ENCODE measurements around the gene KNTC1.
"Not testable (repeated sequence)": the region's sequence is repeated elsewhere in the genome, so short reads cannot be mapped to it uniquely, and the experiment has no call there.

KNTC1 gene

GRCh38 chr12:122513028-122513427, 14.0 kb upstream of the KNTC1 start:
- not testable (repeated sequence) for DNase-seq

GRCh38 chr12:122513660-122514059, 13.4 kb upstream of the KNTC1 start:
- no peak for DNase-seq

DNA sequence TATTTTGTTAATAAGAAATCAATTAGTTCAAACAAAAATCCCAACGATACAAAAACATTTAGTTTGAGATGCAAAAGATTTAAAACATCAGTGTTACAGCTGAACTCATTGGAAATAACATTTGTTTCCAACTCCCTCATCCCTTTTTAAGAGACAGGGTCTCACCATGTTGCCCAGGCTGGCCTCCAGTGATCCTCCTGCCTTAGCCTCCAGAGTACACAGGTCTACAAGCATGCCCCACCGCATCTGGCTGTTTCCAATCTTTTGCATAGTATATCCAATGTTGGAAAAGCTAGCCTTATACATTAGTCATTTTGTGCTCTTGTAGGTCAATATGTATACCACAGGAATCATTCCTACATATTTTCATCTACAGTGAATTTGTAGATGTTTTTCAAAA, 11.8 kb upstream of the KNTC1 start:
- DNase-seq: no peak

DNA sequence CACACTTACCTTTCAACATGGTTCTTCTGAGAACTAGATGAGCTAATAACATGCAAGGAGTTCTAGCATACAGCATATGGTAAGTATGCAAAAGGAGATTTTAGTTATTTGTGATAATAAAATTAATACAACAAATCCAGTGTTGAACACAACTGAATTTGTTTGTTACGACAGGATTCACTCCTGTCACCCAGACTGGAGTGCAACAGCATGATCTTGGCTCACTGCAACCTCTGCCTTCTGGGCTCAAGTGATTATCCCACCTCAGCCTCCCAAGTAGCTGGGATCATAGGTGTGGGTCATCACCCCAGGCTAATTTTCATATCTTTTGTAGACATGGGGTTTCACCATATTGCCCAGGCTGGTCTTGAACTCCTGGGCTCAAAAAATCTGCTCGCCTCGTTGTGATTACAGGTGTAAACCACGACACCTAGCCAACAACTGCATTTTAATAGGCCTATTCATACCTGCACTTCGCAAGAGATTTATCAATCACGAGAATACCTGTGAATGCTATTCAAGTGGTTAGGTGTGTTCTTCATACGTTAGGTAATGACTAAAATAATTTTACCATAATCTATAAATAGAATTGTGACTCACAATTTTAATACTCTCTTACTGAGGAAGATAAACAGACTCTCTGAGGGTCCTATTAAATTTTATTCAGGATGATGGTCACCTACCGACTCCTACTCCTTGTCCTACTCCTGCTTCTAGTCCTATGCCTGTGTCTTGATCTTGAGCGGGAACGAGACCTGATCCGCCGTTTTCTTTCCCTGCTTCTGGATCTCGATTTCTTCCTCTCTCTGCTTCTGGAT, 10.3 kb upstream of the KNTC1 start:
- DNase-seq: no peak

DNA sequence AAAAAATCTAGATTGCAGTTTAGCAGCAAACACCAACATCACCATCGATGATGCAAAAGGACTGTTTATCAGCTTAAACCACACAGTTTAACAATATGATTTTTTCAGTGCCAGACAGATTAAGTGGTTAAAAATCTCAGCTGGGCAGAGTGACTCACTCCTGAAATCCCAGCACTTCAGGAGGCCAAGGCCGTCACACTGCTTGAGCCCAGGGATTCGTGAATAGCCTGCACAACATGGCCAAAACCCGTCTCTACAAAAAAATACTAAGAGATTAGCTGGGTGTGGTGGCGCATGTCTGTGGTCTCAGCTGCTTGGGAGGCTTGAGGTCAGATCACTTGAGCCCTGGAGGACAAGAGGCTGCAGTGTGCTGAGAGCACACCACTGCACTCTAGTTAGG, 9.2 kb upstream of the KNTC1 start:
- DNase-seq: no peak

GRCh38 chr12:122518908-122519307, 8.1 kb upstream of the KNTC1 start:
- no peak for DNase-seq

- DNase-seq: no peak
Observed at GRCh38 chr12:122519418-122519817, 7.6 kb upstream of the KNTC1 start.

DNA sequence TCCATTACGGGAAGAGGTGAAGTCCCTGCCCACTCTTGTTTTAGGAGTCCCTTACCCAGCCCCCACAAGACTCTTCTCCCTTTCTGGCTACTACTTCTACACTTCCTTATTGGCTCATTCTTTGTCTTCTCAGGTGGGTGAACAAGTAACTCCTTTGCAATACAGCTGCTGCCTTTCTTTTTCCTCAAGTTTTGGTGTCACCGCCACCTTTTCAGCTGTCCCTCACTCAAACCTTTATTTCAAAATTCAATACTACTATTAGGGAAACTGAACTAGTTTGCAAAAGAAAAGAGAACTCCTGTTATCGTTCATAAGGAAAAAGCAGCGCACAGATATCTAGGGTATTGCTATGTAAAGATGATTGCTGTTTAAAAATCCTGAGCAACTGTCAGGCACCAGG, 6.4 kb upstream of the KNTC1 start:
- no peak for DNase-seq

- DNase-seq: no peak
Observed at GRCh38 chr12:122523280-122523679, 3.8 kb upstream of the KNTC1 start.

GRCh38 chr12:122523846-122524718, 3.0 kb upstream of the KNTC1 start:
- no peak for DNase-seq

DNA sequence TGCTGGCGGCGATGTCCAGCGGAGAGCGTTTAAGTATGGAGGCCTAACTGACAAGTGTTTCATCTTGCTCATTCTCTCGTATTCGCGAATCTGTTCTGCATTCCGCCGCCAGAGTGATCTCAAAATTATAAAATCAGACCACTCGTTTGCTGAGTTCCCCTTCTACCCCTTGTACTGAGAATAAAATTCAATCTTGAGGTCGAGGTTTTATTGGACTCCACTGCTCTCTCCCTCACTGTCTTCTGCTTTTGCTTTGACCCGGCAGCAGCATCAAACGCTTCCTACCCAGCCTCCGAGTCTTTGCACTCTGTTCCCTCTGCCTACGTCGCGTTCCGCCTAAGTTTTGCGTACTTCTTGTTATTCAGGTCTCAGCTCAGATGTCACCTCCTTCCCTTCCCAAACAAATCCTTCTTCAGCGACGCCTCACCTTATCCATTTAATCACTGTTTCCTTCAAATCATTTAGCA, 462 bp downstream of the KNTC1 start:
- no peak for DNase-seq

DNA sequence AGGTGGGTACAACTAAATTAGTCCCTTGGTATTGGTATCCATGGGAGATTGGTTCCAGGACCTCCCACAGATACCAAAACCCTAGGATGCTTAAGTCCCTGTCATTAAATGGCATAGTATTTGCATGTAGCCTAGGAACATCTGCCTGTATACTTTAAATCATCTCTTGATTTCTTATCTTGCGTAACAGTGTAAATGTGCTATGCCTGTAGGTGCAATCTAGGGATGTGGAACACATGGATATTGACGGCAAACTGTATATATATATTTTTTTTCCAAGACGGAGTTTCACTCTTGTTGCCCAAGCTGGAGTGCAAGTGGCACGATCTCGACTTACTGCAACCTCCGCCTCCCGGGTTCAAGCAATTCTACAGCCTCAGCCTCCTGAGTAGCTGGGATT, 1.5 kb downstream of the KNTC1 start:
- no peak for DNase-seq

- no peak for DNase-seq
Observed at GRCh38 chr12:122528992-122529391, 1.9 kb downstream of the KNTC1 start.

DNA sequence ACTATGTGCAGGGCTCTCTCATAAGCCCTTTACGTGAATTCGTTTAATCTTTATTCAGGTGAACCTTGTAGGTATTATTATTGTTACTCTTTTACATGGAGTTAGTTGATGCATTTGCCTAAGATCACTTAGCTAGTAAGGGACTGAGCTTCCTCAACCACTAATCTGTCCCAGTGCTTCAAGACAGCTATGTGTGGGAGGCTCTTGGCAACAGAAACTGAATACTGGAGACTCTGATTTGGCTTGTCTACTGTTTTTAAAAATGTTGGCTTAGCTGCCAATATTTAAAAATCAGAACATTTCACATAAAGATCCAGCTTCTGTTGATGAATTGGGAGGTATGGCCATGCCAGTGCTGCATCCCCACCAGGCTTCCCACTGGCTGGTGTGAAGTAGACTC, 6.8 kb downstream of the KNTC1 start:
- no peak for DNase-seq

GRCh38 chr12:122537021-122537420, 10.0 kb downstream of the KNTC1 start:
- no peak for DNase-seq

GRCh38 chr12:122538496-122538895, 11.4 kb downstream of the KNTC1 start:
- DNase-seq: no peak

- no peak for DNase-seq
Observed at GRCh38 chr12:122544537-122544936, 17.5 kb downstream of the KNTC1 start.

DNA sequence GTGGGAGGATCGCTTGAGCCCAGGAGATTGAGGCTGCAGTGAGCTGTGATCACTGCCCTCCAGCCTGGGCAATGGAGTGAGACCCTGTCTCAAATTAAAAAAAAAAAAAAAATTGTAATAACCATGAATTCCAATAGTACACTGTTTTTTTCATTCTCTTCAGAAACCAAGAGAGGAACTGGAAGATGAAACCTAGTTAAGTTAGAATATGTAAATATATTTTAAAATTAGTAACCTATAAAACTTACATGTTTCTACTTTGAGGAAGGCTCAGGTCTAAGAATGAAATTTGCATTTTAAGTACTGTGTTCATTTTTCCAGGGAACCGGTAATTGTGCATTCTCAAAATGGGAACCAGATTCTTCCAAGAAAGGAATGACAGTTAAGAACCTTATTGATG, 18.8 kb downstream of the KNTC1 start:
- DNase-seq: no peak

DNA sequence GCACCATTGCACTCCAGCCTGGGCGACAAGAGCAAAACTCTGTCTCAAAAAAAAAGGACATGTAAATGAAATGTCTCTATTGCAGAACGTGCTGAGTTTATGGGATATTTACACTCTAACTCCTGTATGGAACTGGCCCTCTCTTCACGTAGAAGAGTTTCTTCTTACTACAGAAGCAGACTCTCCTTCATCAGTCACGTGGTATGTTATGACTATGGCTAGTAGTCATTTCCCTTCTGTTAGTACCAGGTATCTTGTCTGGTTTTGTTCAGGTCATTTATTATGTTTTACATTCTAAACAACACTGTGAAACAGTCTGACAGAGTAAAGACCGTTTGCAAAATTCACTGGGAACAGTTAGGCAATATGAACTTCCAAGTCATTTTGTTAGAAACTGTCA, 20.3 kb downstream of the KNTC1 start:
- no peak for DNase-seq

DNA sequence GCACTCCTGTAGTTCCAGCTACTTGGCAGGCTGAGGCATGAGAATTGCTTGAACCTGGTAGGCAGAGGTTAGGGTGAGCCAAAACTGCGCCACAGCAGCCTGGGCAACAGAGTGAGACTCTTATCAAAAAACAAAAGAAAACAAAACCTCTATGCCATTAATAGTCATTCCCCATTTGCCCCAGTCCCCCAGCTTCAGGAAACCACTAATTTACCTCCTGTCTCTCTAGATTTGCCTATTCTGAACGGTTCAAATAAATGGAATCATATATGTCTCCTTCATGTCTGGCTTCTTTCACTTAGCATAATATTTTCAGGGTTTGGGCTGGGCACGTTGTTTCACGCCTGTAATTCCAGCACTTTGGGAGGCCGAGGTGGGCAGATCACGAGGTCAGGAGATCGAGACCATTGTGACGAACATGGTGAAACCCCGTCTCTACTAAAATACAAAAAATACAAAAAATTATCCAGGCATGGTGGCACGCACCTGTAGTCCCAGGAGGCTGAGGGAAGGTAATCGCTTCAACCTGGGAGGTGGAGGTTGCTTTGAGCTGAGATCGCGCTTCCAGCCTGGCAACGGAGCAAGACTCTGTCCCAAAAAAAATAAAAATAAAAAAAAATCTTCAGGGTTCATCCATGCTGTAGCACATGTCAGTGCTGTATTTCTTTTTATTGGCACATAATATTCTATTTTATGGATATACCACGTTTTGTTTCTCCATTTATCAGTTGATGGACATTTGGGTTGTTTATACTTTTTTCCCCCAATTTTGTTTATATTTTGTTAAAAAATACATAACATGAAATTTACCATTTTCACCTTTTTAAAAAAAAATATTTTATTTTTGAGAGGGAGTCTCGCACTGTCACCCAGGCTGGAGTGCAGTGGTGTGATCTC, 31.9 kb downstream of the KNTC1 start:
- DNase-seq: no peak

DNA sequence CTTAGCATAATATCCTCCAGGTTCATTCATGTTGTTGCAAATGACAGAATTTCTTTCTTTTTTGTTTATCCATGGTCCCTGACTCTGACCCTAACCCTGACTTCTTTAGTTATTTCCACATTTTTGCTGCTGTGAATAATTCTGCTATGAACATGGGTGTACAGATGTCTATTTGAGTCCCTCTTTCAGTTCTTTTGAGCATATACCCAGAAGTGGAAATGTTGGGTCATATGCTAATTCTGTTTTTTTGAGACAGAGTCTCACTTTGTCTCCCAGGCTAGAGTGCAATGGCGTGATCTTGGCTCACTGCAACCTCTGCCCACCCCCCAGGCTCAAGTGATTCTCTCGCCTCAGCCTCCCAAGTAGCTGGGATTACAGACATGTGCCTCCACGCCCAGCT, 33.1 kb downstream of the KNTC1 start:
- no peak for DNase-seq

DNA sequence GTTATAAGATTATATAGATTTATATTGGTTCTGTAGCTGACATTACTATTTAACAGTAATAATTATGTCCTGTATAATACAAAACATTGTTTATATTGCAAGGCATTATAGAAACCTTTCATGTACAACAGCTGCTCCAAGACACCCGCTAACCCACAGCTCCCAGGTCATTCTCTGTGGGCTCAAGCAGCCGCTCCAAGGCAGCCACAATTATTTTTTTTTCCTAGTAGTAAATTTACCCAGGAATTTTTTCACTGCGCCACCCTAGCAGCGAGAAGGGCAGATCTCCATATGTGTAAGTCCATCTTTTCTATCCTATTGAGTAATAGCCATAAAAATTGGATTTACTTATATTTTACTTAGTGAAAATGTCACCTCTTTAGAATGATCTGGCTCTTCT, 36.3 kb downstream of the KNTC1 start:
- DNase-seq: no peak

DNA sequence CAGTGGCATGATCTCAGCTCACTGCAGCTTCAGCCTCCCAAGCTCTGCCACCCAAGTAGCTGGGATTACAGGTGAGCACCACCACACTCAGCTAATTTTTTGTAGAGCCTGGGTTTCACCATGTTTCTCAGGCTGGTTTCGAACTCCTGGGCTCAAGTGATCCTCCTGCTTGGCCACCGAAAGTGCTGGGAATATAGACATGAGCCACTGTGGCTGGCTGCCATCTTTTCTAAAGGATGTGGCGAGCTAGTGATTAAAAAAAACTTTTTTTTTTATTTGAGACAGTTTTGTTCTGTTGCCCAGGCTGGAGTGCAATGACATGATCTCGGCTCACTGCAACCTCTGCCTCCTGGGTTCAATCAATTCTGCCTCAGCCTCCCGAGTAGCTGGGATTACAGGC, 39.8 kb downstream of the KNTC1 start:
- not testable (repeated sequence) for DNase-seq
